Ishikawa (cell line): ENCODE data around the gene APBB2.

Source experiments
- CEBPB ChIP-seq: IDR thresholded peaks from 2 replicates; pipeline ENCODE4 v1.6.1; 2012
- CREB1 ChIP-seq: IDR thresholded peaks from 2 replicates; pipeline ENCODE4 v1.6.1; 2012; ENCODE audit warnings: low read depth
- EGR1 ChIP-seq: IDR thresholded peaks from 2 replicates; pipeline ENCODE4 v1.6.1; 2012
- EP300 ChIP-seq: IDR thresholded peaks from 2 replicates; pipeline ENCODE4 v1.6.1; 2012; ENCODE audit warnings: borderline replicate concordance
- FOXM1 ChIP-seq: IDR thresholded peaks from 2 replicates; pipeline ENCODE4 v1.6.1; 2012; ENCODE audit warnings: low read depth, borderline replicate concordance
- NFIC ChIP-seq: IDR thresholded peaks from 2 replicates; pipeline ENCODE4 v1.6.1; 2012
- RAD21 ChIP-seq: IDR thresholded peaks from 2 replicates; pipeline ENCODE4 v1.6.1; 2012; ENCODE audit warnings: low read depth
- REST ChIP-seq: IDR thresholded peaks from 2 replicates; pipeline ENCODE4 v1.6.1; 2012; ENCODE audit warnings: low read depth, mild to moderate bottlenecking
- TAF1 ChIP-seq: IDR thresholded peaks from 2 replicates; pipeline ENCODE4 v1.6.1; 2012; ENCODE audit warnings: low read depth, mild to moderate bottlenecking
- TCF12 ChIP-seq: IDR thresholded peaks from 2 replicates; pipeline ENCODE4 v1.6.1; 2012; ENCODE audit warnings: low read depth
- TEAD4 ChIP-seq: IDR thresholded peaks from 2 replicates; pipeline ENCODE4 v1.6.1; 2012
- YY1 ChIP-seq: IDR thresholded peaks from 2 replicates; pipeline ENCODE4 v1.6.1; 2012; ENCODE audit warnings: low read depth
- ZBTB7A ChIP-seq: IDR thresholded peaks from 2 replicates; pipeline ENCODE4 v1.6.1; 2012; ENCODE audit warnings: low read depth
- TF ChIP-seq, protein P1 (sequence below): IDR thresholded peaks from 2 replicates; pipeline ENCODE4 v1.6.1; 2012
- TF ChIP-seq, protein P2 (sequence below): IDR thresholded peaks from 2 replicates; pipeline ENCODE4 v1.6.1; 2012

Gene APBB2

GRCh38 chr4:41076481-41076880 is 137.9 kb downstream of the APBB2 start:
- TF ChIP-seq, protein P1, sequence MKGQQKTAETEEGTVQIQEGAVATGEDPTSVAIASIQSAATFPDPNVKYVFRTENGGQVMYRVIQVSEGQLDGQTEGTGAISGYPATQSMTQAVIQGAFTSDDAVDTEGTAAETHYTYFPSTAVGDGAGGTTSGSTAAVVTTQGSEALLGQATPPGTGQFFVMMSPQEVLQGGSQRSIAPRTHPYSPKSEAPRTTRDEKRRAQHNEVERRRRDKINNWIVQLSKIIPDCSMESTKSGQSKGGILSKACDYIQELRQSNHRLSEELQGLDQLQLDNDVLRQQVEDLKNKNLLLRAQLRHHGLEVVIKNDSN, result no peak
- TF ChIP-seq YY1, result no peak
- TF ChIP-seq TAF1, result no peak
- TF ChIP-seq TCF12, result no peak
- TF ChIP-seq ZBTB7A, result no peak
- TF ChIP-seq RAD21, result no peak
- no peak for TF ChIP-seq NFIC
- no peak for TF ChIP-seq FOXM1
- TF ChIP-seq TEAD4, result no peak
- TF ChIP-seq, protein P2, sequence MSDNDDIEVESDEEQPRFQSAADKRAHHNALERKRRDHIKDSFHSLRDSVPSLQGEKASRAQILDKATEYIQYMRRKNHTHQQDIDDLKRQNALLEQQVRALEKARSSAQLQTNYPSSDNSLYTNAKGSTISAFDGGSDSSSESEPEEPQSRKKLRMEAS, result no peak
- no peak for TF ChIP-seq EP300
- TF ChIP-seq CEBPB, result no peak
- no peak for TF ChIP-seq EGR1
- no peak for TF ChIP-seq REST
- no peak for TF ChIP-seq CREB1

DNA sequence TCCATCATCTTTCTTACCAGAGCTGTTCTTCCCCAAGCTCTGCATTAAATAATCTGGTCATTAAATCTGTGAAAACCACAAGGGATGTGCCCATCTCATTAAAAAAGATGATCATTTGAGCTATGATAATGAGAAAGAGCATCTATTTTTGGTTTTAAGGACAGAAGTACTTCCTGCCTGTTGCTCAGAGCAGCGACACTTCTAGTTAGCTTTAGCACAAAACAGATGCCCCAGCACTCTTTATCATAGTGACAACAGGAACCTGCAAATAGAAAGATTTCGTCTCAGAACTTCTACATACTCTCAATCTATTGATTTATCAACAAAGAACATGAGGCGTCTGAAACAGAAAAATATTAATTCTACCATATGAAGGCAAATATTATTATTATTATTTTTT is 140.1 kb downstream of the APBB2 start:
- TF ChIP-seq, protein P1, result no peak
- TF ChIP-seq EGR1 (no peak), TEAD4 (no peak), CREB1 (no peak), REST (no peak), RAD21 (no peak), ZBTB7A (no peak), EP300 (no peak), FOXM1 (no peak), CEBPB (no peak), YY1 (no peak), TCF12 (no peak), TAF1 (no peak), NFIC (no peak)
- TF ChIP-seq, protein P2, result no peak

GRCh38 chr4:41072021-41072777 is 142.1 kb downstream of the APBB2 start:
- TF ChIP-seq CREB1, result no peak
- TF ChIP-seq EP300, result no peak
- TF ChIP-seq, protein P1, result no peak
- TF ChIP-seq EGR1, result no peak
- TF ChIP-seq REST, result no peak
- no peak for TF ChIP-seq RAD21
- no peak for TF ChIP-seq TEAD4
- no peak for TF ChIP-seq TCF12
- no peak for TF ChIP-seq CEBPB
- no peak for TF ChIP-seq TAF1
- TF ChIP-seq, protein P2, result no peak
